ENCODE data around the gene MAU2. TPM values are rescaled to one million over a fixed set of nuclear protein-coding genes. Genes with fewer than 3 reads are reported as not detected.

The MAU2 gene
- total and polyA plus RNA-seq, 2 of the 13 experiments (the other 11 are each of a cell fraction or from before 2014, with no cell fraction given): 16.8 to 33.8 TPM

DNA sequence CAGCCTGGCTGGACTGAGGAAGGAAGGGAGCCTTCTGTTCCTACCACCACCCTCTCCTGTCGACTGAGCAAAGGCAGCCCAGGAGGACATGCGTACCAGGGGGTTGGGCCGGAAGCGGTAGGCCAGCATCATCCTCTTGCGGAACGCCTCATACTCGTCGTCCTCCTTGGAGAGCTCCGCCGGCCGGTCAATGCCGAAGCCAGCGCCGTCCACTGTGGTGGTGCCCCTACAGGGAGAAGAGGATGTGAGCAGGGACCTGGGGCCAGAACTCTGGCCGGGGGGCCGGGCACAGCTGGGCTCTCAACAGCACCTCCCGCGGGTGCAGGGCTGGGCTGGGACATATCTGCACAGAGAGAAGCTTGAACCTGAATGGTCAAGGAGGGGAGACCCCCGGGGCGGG, 43.8 kb upstream of the MAU2 start (continued):
- TF ChIP-seq, protein P1, sequence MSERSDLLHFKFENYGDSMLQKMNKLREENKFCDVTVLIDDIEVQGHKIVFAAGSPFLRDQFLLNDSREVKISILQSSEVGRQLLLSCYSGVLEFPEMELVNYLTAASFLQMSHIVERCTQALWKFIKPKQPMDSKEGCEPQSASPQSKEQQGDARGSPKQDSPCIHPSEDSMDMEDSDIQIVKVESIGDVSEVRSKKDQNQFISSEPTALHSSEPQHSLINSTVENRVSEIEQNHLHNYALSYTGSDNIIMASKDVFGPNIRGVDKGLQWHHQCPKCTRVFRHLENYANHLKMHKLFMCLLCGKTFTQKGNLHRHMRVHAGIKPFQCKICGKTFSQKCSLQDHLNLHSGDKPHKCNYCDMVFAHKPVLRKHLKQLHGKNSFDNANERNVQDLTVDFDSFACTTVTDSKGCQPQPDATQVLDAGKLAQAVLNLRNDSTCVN (CRISPR knock-in tag; IDR thresholded peaks at IDR 0.05; ENCODE audit: borderline replicate concordance): no peak
- TF ChIP-seq JDP2 (CRISPR knock-in tag; IDR thresholded peaks at IDR 0.05; ENCODE audit: borderline replicate concordance) (no peak), RBAK (CRISPR knock-in tag; IDR thresholded peaks at IDR 0.05) (no peak), SMAD9 (CRISPR knock-in tag; IDR thresholded peaks at IDR 0.05) (no peak), KDM3A (CRISPR knock-in tag; IDR thresholded peaks at IDR 0.05; ENCODE audit: low read depth) (no peak)
- TF ChIP-seq, protein P2, sequence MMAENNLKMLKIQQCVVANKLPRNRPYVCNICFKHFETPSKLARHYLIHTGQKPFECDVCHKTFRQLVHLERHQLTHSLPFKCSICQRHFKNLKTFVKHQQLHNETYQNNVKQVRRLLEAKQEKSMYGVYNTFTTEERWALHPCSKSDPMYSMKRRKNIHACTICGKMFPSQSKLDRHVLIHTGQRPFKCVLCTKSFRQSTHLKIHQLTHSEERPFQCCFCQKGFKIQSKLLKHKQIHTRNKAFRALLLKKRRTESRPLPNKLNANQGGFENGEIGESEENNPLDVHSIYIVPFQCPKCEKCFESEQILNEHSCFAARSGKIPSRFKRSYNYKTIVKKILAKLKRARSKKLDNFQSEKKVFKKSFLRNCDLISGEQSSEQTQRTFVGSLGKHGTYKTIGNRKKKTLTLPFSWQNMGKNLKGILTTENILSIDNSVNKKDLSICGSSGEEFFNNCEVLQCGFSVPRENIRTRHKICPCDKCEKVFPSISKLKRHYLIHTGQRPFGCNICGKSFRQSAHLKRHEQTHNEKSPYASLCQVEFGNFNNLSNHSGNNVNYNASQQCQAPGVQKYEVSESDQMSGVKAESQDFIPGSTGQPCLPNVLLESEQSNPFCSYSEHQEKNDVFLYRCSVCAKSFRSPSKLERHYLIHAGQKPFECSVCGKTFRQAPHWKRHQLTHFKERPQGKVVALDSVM (CRISPR knock-in tag; IDR thresholded peaks at IDR 0.05): no peak
- TF ChIP-seq, protein P3, sequence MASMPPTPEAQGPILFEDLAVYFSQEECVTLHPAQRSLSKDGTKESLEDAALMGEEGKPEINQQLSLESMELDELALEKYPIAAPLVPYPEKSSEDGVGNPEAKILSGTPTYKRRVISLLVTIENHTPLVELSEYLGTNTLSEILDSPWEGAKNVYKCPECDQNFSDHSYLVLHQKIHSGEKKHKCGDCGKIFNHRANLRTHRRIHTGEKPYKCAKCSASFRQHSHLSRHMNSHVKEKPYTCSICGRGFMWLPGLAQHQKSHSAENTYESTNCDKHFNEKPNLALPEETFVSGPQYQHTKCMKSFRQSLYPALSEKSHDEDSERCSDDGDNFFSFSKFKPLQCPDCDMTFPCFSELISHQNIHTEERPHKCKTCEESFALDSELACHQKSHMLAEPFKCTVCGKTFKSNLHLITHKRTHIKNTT (CRISPR knock-in tag; IDR thresholded peaks at IDR 0.05): no peak

DNA sequence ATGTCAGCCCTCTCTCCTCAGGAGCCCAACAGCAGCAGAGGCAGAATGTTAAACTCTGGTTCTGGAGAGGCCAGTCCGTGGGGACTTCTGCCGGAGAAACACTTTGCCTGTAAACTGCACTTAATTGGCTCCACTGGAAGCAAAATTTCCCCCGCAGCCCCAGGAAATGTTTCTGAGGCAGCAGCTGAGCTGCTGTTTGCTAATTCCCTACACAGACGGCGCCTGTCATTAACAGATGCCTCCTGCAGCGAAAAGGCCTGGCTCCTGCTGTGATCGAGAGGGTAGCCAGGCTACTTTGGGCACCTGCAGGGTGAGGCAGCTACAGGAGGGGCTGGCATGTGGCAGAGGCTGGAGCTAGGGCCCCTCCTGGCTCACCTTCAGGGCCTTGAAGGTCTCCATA, 42.3 kb upstream of the MAU2 start:
- no peak for ATAC-seq
- Histone ChIP-seq H3K9me3 (ENCODE audit: low read length) (no peaks in the 10 kb centered on the region), H2AFZ (ENCODE audit: low read length) (no peak overlapping the region), H3K36me3 (replicated peaks in 1 of 2; ENCODE audit: control insufficient read depth in 1 of 2, insufficient read depth in 2 of 2, low read length in 2 of 2) (peaks cover 14 to 32% of the 10 kb centered on the region in 2 experiments; a peak in 4 of 5 replicates), H3K4me2 (ENCODE audit: low read depth, low read length) (no peak overlapping the region), H3K79me2 (ENCODE audit: insufficient read depth, low read length) (no peaks in the 10 kb centered on the region), H3K4me3 (replicated peaks in 1 of 3; ENCODE audit: insufficient read depth in 1 of 3, low read depth in 2 of 3, low read length in 3 of 3) (no peak overlapping the region), H3K27ac (ENCODE audit: extremely low read length, insufficient read depth, low read length) (no peak overlapping the region), H3K4me1 (ENCODE audit: insufficient read depth, low read length) (peaks cover 21% of the 10 kb centered on the region), H4K20me1 (ENCODE audit: insufficient read depth, low read length) (no peaks in the 10 kb centered on the region), H3K27me3 (ENCODE audit: control insufficient read depth in 1 of 2, insufficient read depth in 2 of 2, low read length in 2 of 2) (no peaks in the 10 kb centered on the region), H3K9ac (ENCODE audit: insufficient read depth, low read depth, low read length) (no peak overlapping the region)
- no TSS peak for BruUV-seq (replicated peaks)
- no peak for FAIRE-seq
- WGBS (ENCODE audit: low lambda C conversion rate): 100% methylated on average over 4 of the region's 7 CpGs
- ChIA-PET POLR2A (no interaction called here), CTCF (ENCODE audit: low intra/inter-chr PET ratio, low total read pairs) (no interaction called here)
- DNase-seq (ENCODE audit: low spot score): no peak
- intact Hi-C loops (cut with micrococcal nuclease; ENCODE audit: unreplicated experiment): no loop called here
- TF ChIP-seq NR2F1 (CRISPR knock-in tag; IDR thresholded peaks at IDR 0.05) (no peak), MED1 (CRISPR knock-in tag; IDR thresholded peaks at IDR 0.05) (no peak), HMGA1 (CRISPR knock-in tag; conservative IDR thresholded peaks at IDR 0.05) (no peak), RAD51 (IDR thresholded peaks at IDR 0.05; ENCODE audit: borderline replicate concordance) (no peak), PAWR (CRISPR knock-in tag; IDR thresholded peaks at IDR 0.05; ENCODE audit: borderline replicate concordance) (no peak)
- TF ChIP-seq, protein P4, sequence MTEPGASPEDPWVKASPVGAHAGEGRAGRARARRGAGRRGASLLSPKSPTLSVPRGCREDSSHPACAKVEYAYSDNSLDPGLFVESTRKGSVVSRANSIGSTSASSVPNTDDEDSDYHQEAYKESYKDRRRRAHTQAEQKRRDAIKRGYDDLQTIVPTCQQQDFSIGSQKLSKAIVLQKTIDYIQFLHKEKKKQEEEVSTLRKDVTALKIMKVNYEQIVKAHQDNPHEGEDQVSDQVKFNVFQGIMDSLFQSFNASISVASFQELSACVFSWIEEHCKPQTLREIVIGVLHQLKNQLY (CRISPR knock-in tag; IDR thresholded peaks at IDR 0.05): no peak
- in situ Hi-C loops (cut with HindIII; ENCODE audit: extremely low pct_ligation_motif_present, low pct_unique_long_range_greater_than_20kb): no loop called here

Measured in HepG2 (cell line).